NCI-H2029 (cell line): Measurements from ENCODE around the gene KCNG2.

Experiments used
- DNase-seq: peaks from one replicate; lab custom pipeline; 2025; lab: John Stamatoyannopoulos, UW

Gene KCNG2

GRCh38 chr18:79940814-79941472, 143.2 kb downstream of the KCNG2 start:
- DNase-seq: no peak

GRCh38 chr18:79941473-79942119, 143.9 kb downstream of the KCNG2 start:
- DNase-seq: no peak

- DNase-seq: no peak
Measured at GRCh38 chr18:79942211-79942610, 144.5 kb downstream of the KCNG2 start.

GRCh38 chr18:79942786-79943607, 145.3 kb downstream of the KCNG2 start:
- no peak for DNase-seq

GRCh38 chr18:79943608-79944125, 145.9 kb downstream of the KCNG2 start:
- DNase-seq: no peak

GRCh38 chr18:79944126-79944731, 146.5 kb downstream of the KCNG2 start:
- no peak for DNase-seq

GRCh38 chr18:79944746-79945117, 147.0 kb downstream of the KCNG2 start:
- DNase-seq: no peak

- no peak for DNase-seq
Measured at GRCh38 chr18:79945118-79946042, 147.6 kb downstream of the KCNG2 start.

- DNase-seq: no peak
Measured at GRCh38 chr18:79947054-79947755, 149.5 kb downstream of the KCNG2 start.

- DNase-seq: no peak
Measured at GRCh38 chr18:79947881-79948610, 150.3 kb downstream of the KCNG2 start.

GRCh38 chr18:79948719-79949411, 151.1 kb downstream of the KCNG2 start:
- DNase-seq: no peak
